ENCODE data around the gene CCDC50.
A peak's percentile ranks its signal among the peaks of the same experiment; 100 is the strongest.

CCDC50 gene
- 17.9 to 24.6 reads per million in 2 donors for total RNA-seq

- DNase-seq = peak; percentile 13
These were observed at the start of gene CCDC50 for GRCh38 chr3:191328962-191329653. CCDC50 (plus strand) TSS chr3:191329394; CDS start chr3:191329675, 281 bp downstream.

- DNase-seq = no peak
These were observed 49.1 kb upstream of the CCDC50 start for GRCh38 chr3:191280111-191280510.

GRCh38 chr3:191280882-191281281 lies 48.3 kb upstream of the CCDC50 start:
- no peak for DNase-seq

GRCh38 chr3:191282251-191283185 lies 46.7 kb upstream of the CCDC50 start:
- DNase-seq = no peak

- DNase-seq = no peak
These were observed 45.8 kb upstream of the CCDC50 start for GRCh38 chr3:191283400-191283799.

GRCh38 chr3:191290311-191291025 lies 38.7 kb upstream of the CCDC50 start:
- DNase-seq = no peak

- DNase-seq = no peak
These were observed 36.8 kb upstream of the CCDC50 start for GRCh38 chr3:191292243-191293015.

- DNase-seq = no peak
These were observed 34.9 kb upstream of the CCDC50 start for GRCh38 chr3:191294291-191294690.

- DNase-seq = no peak
These were observed 33.1 kb upstream of the CCDC50 start for GRCh38 chr3:191296041-191296541.

GRCh38 chr3:191298846-191299245 lies 30.3 kb upstream of the CCDC50 start:
- DNase-seq = no peak

GRCh38 chr3:191300422-191300821 lies 28.8 kb upstream of the CCDC50 start:
- no peak for DNase-seq

- no peak for DNase-seq
These were observed 28.2 kb upstream of the CCDC50 start for GRCh38 chr3:191301017-191301416.

GRCh38 chr3:191301782-191302411 lies 27.3 kb upstream of the CCDC50 start:
- no peak for DNase-seq

- no peak for DNase-seq
These were observed 26.7 kb upstream of the CCDC50 start for GRCh38 chr3:191302451-191302850.

- no peak for DNase-seq
These were observed 25.6 kb upstream of the CCDC50 start for GRCh38 chr3:191303596-191303995.

- DNase-seq = no peak
These were observed 22.8 kb upstream of the CCDC50 start for GRCh38 chr3:191306428-191306827.

GRCh38 chr3:191307341-191307740 lies 21.9 kb upstream of the CCDC50 start:
- DNase-seq = no peak

GRCh38 chr3:191313296-191313695 lies 15.9 kb upstream of the CCDC50 start:
- DNase-seq = no peak

- no peak for DNase-seq
These were observed 15.0 kb upstream of the CCDC50 start for GRCh38 chr3:191314109-191314728.

- DNase-seq = no peak
These were observed 12.2 kb upstream of the CCDC50 start for GRCh38 chr3:191316876-191317603.

Measured in T-helper 9 cell (primary cell).